Peyer's patch (tissue), 4 donors: ENCODE measurements around the gene UBAC1. TPM values are rescaled to one million over a fixed set of nuclear protein-coding genes. Genes with fewer than 3 reads are reported as not detected.
"Not testable (repeated sequence)": the region's sequence is repeated elsewhere in the genome, so short reads cannot be mapped to it uniquely, and the experiment has no call there.

Experiments
- DNase-seq, 3 donors: peaks; one replicate each; pipeline ENCODE4 v3.0.0-alpha.2; 2017 to 2019
- H3K27ac ChIP-seq, 4 donors: fragments of 200-600 bp; sonication (generic); one replicate each; pipeline ENCODE4 v1.5.1; 2016 to 2019
- H3K27me3 ChIP-seq, 2 donors: fragments of 200-600 bp; sonication (generic); one replicate each; pipeline ENCODE4 v1.5.1; 2019
- H3K36me3 ChIP-seq, 3 donors: fragments of 200-600 bp; sonication (generic); one replicate each; pipeline ENCODE4 v1.5.1; 2016 to 2019
- H3K4me1 ChIP-seq, 4 donors: fragments of 200-600 bp; sonication (generic); one replicate each; pipeline ENCODE4 v1.5.1; 2016 to 2019
- H3K4me3 ChIP-seq, 4 donors: fragments of 200-600 bp; sonication (generic); 1 replicate in 3 of 4; 2 replicates in 1 of 4; pipeline ENCODE4 v1.5.1; 2016 to 2019; ENCODE audit warnings: mild to moderate bottlenecking in 1 of 4
- H3K9me3 ChIP-seq, 4 donors: fragments of 200-600 bp; sonication (generic); one replicate each; pipeline ENCODE4 v1.5.1; 2016 to 2019; ENCODE audit warnings: mild to moderate bottlenecking in 1 of 4
- CTCF ChIP-seq, 6 experiments: fragments of 450-650 bp in 4 of 6; fragments of 200-600 bp in 2 of 6; sonication (generic) in 1 of 6; IDR thresholded peaks; one replicate each; pipeline ENCODE4 v1.5.1; 2017 to 2019; ENCODE audit warnings: antibody characterized with exemption in 6 of 6, mild to moderate bottlenecking in 3 of 6, moderate library complexity in 1 of 6
- POLR2A ChIP-seq, 2 donors: fragments of 450-650 bp; IDR thresholded peaks; one replicate each; pipeline ENCODE4 v1.5.1; 2017; ENCODE audit warnings: antibody characterized with exemption in 2 of 2, mild to moderate bottlenecking in 2 of 2, moderate library complexity in 2 of 2
- total RNA-seq, 4 donors: library from RNA; depleted of rRNA; stranded (reverse); fragments of >200 nt; gene quantifications; one replicate each; pipeline ENCODE4 v1.1.0, GENCODE V29; 2016

The UBAC1 gene
- total RNA-seq, 4 donors from 2014 or later, result 23.1 to 64.3 (median 43.9) TPM

- Histone ChIP-seq H3K4me1 (no peaks in the 10 kb centered on the region), H3K27me3 (no peaks in the 10 kb centered on the region), H3K27ac (no peak overlapping the region), H3K9me3 (no peaks in the 10 kb centered on the region), H3K36me3 (peaks cover 0 to 94% (median 0%) of the 10 kb centered on the region in 3 donors), H3K4me3 (no peak overlapping the region)
- DNase-seq, result peak in 1 of 3 donors; percentile 28
- TF ChIP-seq CTCF (IDR thresholded peaks at IDR 0.05), result no peak
- no peak for TF ChIP-seq POLR2A (IDR thresholded peaks at IDR 0.05)
Observed at GRCh38 chr9:135950135-135950682, 11.0 kb downstream of the UBAC1 start.

- Histone ChIP-seq H3K4me3 (no peak overlapping the region), H3K9me3 (no peaks in the 10 kb centered on the region), H3K36me3 (peaks cover 0 to 95% (median 0%) of the 10 kb centered on the region in 3 donors), H3K27ac (no peak overlapping the region), H3K27me3 (no peaks in the 10 kb centered on the region), H3K4me1 (no peaks in the 10 kb centered on the region)
- peak in 1 of 3 donors; percentile 31 for DNase-seq
- TF ChIP-seq CTCF (IDR thresholded peaks at IDR 0.05), result no peak
- no peak for TF ChIP-seq POLR2A (IDR thresholded peaks at IDR 0.05)
Observed at GRCh38 chr9:135949501-135950134, 11.6 kb downstream of the UBAC1 start.

- Histone ChIP-seq H3K36me3 (peaks cover 0 to 96% (median 0%) of the 10 kb centered on the region in 3 donors), H3K27me3 (no peaks in the 10 kb centered on the region), H3K9me3 (no peaks in the 10 kb centered on the region), H3K4me3 (no peak overlapping the region), H3K27ac (no peak overlapping the region), H3K4me1 (no peaks in the 10 kb centered on the region)
- TF ChIP-seq CTCF (IDR thresholded peaks at IDR 0.05) (no peak), POLR2A (IDR thresholded peaks at IDR 0.05) (no peak)
- no peak for DNase-seq
Observed at GRCh38 chr9:135948968-135949367, 12.2 kb downstream of the UBAC1 start.

GRCh38 chr9:135948446-135948845 is 12.7 kb downstream of the UBAC1 start:
- no peaks in the 10 kb centered on the region for H3K4me1 ChIP-seq
- H3K36me3 ChIP-seq, result peaks cover 0 to 96% (median 0%) of the 10 kb centered on the region in 3 donors
- H3K27me3 ChIP-seq, result no peaks in the 10 kb centered on the region
- no peak overlapping the region for H3K4me3 ChIP-seq
- TF ChIP-seq POLR2A (IDR thresholded peaks at IDR 0.05) (no peak), CTCF (IDR thresholded peaks at IDR 0.05) (no peak)
- no peaks in the 10 kb centered on the region for H3K9me3 ChIP-seq
- DNase-seq, result no peak
- no peak overlapping the region for H3K27ac ChIP-seq

- no peak for DNase-seq
- no peaks in the 10 kb centered on the region for H3K9me3 ChIP-seq
- H3K27ac ChIP-seq, result no peak overlapping the region
- H3K36me3 ChIP-seq, result peaks cover 0 to 96% (median 0%) of the 10 kb centered on the region in 3 donors
- no peaks in the 10 kb centered on the region for H3K4me1 ChIP-seq
- TF ChIP-seq CTCF (IDR thresholded peaks at IDR 0.05) (no peak), POLR2A (IDR thresholded peaks at IDR 0.05) (no peak)
- H3K27me3 ChIP-seq, result no peaks in the 10 kb centered on the region
- no peak overlapping the region for H3K4me3 ChIP-seq
Observed at GRCh38 chr9:135947582-135947981, 13.6 kb downstream of the UBAC1 start.

GRCh38 chr9:135947105-135947504 is 14.1 kb downstream of the UBAC1 start:
- H3K9me3 ChIP-seq, DNase-seq, H3K27ac ChIP-seq, H3K4me1 ChIP-seq, H3K4me3 ChIP-seq, H3K27me3 ChIP-seq: not testable (repeated sequence)
- peaks cover 0 to 94% (median 0%) of the 10 kb centered on the region in 3 donors for H3K36me3 ChIP-seq
